Stimulated activated CD8-positive, alpha-beta memory T cell treated with anti-CD3 and anti-CD28 coated beads, Interleukin-7, amount 100 ng/mL, for 24 hours (primary cell): ENCODE results near the gene JMJD6.
"Not testable (repeated sequence)": the region's sequence is repeated elsewhere in the genome, so short reads cannot be mapped to it uniquely, and the experiment has no call there.

Source experiments
- DNase-seq: peaks from one replicate; pipeline ENCODE4 v3.0.0-alpha.2; 2020; ENCODE audit warnings: low read depth

JMJD6 gene

DNA sequence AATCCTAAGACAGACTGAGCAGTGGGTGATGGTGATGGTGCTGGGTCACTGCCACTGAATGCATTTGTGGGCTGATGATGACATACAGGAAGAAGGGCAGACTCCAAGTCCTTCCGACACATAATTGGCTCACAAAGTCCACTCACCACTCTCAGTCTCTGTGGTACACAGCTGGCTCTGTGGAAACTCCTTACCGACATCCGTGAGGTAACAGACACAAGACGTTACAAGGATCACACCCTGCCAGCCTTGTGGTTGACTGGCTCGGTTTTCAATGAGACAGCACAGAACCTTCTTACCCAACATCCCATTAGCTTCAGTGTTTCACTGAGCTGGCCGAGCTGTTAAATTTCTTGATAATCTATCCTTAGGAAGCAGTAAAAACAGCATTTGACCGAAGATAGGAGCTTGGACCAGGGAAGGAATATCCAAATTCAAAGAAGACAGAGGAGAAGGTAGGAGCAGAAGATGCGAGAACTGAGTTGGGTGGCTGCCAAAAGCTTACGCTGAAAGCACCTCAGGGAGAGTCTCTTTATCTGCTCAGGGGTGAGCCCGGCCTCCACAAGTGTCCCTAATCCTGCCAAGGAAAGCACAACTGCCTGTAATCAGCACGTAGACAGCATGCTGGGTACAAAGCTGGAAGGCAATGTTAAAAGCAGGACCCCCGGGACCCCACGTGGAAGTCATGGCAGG is 10.1 kb downstream of the JMJD6 start:
- DNase-seq = no peak

- no peak for DNase-seq
Measured at GRCh38 chr17:76715496-76715830, 10.9 kb downstream of the JMJD6 start.

DNA sequence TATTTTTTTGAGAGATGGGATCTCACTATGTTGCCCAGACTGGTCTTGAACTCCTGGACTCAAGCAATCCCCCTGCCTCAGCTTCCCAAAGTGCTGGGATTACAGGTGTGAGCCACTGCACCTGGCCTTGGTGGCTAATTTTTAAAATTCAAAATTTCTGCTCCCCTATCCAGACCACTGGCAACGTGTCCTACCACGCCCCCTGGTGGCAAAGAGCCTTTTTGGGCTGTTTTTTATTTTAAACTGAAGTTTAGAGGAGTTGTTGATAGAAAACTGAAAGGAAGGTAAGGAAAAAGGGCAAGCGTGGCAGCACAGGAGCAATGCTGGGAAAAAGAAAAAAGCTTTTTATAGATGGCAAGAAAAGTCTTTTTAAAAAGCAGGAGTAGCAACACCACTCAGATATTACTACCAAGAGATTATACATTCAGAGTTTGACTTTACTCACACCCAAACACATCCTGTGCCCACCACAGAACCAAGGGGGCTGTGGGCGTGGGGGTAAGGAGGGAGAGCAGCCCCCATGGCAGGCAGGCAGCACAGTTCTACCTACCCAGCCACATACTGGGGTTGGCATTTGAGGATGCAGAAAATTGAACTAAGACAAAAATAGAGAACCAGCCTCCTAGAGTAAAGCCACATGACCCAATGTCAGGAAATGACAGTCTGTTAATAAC is 11.4 kb downstream of the JMJD6 start:
- peak; percentile 67 for DNase-seq

- no peak for DNase-seq
Measured at GRCh38 chr17:76714336-76714735, 12.1 kb downstream of the JMJD6 start.

DNA sequence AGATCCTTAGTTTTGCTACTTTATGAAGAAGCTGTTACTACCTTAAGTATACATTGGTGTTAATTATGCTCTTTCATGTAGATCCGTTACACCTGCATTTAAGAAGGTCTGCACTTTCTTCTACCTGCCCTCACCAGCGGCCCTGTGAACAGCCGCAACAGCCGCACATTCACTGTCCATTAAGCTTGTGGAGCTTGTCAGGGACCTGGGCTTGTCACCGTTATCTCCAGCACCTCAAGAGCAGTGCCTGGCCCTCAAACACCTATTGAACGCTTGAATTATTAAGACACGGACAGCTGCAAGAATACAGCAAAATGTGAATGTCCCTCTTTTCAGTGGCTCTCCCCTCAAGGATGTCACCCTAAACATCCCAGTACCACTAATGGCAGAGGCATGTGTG is 12.6 kb downstream of the JMJD6 start:
- no peak for DNase-seq

DNA sequence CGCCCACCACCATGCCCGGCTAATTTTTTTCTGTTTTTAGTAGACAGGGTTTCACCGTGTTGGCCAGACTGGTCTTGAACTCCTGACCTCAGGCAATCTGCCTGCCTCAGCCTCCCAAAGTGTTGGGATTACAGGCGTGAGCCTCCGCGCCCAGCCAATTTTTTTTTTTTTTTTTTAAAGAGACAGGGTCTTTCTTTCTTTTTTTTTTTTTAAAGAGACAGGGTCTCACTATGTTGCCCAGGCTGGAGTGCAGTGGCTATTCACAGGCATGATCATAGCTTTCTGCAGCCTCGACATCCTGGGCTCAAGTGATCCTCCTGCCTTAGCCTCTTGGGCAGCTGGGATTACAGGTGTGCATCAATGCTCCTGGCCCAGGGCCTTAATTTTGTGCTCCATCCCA is 14.1 kb downstream of the JMJD6 start:
- not testable (repeated sequence) for DNase-seq

- DNase-seq = no peak
Measured at GRCh38 chr17:76710863-76711611, 15.4 kb downstream of the JMJD6 start, which contains the start of gene MXRA7. TSS of gene MXRA7 (minus strand) at chr17:76710965. CDS start at chr17:76710946, 19 bp downstream.

- not testable (repeated sequence) for DNase-seq
Measured at GRCh38 chr17:76709951-76710862, 16.2 kb downstream of the JMJD6 start.

DNA sequence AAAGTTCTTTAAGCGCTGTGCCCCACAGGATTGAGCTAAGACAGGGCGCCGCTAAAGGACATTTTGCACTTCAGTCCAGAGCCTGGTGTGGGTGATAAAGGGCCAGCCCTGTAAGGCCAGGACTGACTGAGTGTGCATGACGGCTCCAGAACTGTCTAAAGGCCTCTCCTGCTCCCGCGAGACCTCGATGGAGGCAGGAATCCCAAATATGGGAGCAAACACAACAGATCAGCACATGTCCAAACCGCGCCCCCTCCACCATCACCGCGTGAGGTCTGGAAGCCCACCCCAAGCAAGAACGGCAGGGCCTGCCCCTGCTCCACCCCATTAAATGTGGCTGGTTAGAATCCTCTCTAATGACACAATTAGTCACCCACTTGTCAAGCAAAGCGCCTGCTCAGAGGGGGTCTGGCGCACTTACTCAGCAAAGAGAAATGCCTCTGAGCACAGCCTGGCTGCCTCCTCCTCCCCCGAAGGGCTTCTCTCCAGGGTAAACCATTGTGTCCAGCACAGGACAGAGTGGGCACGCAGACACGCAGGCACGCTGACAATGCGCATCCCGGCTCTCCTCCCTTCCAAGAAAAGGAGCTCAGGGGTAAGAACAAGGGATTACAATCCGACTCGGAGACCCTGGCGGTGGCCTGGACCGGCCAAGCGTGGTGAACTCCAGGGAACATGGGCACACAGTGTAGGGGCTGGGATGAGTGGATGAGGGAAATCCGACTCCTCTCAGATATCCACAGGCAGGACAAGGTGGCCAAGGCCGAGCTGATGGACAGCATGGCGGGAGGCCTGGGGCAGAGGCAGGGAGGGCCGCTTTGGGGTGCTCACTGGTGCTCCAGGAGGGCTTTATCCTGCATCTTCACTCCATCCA is 17.1 kb downstream of the JMJD6 start:
- DNase-seq = no peak

DNA sequence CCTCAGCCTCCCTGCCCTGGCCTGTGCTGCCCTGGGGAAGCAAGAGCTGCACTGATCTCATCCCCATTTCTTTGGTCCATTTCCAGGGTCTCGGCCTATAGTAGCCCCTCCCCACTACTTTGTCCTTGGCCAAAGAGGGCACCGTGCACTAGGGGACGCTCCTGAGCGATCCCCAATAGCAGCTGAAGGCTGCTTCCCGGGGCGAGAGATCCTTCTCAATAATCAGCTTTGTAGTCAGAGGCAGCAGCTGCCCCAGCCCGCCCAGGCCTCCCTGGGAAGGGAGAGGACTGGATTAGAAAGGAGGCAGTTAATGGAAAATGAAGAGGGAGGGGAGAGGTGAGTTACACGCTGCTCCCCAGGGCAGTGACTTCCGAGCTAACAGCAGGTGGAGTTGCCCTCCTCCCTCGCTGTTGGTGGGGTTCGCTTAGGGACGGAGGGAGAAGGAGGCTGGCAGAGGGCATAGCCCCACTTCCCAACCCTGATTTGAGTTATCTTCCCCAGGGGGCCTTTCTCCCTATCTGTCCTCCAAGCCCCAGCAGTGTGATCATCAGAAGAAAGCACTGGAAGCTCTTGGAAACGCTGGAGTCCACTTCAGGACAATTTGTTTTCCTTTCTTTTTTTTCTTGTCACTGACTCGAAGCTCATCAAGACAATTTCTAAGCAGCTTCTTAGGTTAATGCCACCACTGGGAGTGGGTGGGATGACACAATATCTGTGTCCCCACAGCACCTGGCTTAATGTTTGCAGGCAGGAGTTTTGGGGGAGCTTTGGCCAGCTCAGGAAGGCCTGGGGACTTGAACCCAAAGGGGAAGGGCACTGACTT is 18.2 kb downstream of the JMJD6 start:
- no peak for DNase-seq

DNA sequence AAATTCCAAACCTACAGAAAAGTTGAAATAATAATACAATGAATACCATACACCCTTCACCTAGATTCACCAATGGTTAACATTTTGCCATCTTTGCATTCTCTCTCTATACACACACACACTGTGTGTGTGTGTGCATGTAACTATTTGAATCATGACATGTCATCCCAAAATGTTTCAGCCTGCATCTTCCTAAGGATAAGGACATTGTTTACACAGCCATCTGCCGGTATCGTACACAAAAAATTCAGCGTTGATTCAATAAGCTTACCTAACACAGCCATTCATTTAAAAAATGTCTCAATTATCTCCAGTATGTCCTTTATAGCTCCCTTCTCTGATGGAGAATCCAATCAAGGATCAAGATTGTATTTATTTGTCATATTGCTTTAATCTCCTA is 19.6 kb downstream of the JMJD6 start:
- no peak for DNase-seq

DNA sequence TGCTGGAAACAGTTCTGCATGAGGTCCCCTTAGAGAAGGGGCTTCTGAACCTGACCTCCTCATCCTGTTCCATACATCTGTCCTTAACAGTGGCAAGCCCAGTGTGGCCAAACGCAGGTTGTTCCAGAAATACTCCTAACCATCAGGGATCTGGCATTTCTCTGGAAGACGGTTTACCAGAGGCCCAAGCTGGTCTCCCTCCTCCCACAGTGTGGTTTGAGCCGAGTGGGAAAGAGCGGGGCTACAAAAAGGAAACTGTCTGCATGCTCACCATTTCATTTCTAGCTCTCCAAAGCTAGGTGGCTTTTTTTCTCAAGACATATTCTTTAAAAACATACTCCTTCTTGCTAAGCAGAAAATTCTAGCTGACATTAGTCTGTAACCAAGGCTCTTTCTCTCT is 21.6 kb downstream of the JMJD6 start:
- DNase-seq = no peak

- no peak for DNase-seq
Measured at GRCh38 chr17:76702941-76703637, 23.3 kb downstream of the JMJD6 start.

DNA sequence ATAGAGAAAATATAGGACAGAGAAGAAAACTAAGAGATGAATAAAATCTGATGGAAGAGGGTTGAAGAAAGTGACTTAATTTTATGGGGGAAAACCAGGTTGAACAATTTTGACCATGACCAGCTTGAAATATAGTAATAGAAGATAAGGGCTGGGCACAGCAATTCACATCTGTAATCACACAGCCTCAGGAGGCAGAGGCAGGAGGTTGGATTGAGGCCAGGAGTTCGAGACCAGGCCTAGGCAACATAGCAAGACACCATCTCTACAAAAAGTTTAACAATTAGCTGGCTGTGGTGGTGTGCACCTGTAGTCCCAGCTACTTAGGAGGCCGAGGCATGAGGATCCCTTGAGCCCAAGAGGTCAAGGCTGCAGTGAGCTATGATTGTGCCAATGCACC is 24.3 kb downstream of the JMJD6 start:
- no peak for DNase-seq

DNA sequence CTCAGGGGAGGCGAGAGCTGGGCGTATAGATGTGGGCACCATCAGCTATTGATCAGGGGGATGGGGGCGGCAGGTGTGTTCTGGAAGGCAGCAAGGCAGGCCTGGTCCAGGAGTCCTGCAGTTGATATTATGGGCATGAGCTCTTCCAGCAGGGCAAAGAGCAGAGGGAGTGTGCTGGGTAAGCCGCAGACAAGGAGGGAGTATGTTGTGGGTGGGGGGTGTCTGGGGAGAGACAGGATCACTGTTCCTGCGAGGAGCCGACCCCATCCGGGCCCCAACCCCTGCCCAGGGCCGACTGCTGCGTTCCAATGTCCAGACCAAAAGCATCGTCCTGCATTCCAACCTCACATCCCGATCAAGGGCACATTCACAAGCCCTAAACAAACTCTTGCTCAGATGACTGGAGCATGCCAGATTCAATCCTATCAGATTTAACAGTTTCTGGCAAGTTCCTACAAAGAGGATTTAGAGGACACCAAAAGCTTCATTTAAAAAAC is 24.9 kb downstream of the JMJD6 start:
- no peak for DNase-seq

- DNase-seq = no peak
Measured at GRCh38 chr17:76700617-76701470, 25.6 kb downstream of the JMJD6 start.

- DNase-seq = no peak
Measured at GRCh38 chr17:76700270-76700616, 26.2 kb downstream of the JMJD6 start.

DNA sequence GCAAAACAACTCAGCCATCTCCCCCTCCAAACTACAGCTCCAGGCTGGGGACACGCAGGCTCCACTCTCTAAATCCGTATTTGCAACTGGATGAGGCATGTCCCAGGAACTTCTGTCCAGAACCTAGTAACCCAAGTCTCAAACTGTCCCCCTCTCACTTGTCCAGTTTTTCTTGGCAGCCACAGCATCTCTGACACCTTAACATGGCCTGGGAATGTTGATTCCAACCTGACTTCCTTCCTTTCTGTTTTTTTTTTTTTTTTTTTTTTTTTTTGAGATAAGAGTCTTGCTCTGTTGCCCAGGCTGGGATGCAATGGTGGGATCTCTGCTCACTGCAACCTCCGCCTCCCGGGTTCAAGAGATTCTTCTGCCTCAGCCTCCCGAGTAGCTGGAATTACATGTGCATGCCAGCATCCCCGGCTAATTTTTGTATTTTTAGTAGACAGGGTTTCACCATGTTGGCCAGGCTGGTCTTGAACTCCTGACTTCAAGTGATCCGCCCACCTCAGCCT is 27.9 kb downstream of the JMJD6 start:
- not testable (repeated sequence) for DNase-seq
